Fibroblast of villous mesenchyme (primary cell): Measurements from ENCODE around the gene TMEM217. TPM values are rescaled to one million over a fixed set of nuclear protein-coding genes. Genes with fewer than 3 reads are reported as not detected.
"Not testable (repeated sequence)": the region's sequence is repeated elsewhere in the genome, so short reads cannot be mapped to it uniquely, and the experiment has no call there.

Experiments
- DNase-seq: peaks from one replicate; pipeline ENCODE4 v3.0.0-alpha.2; 2010; ENCODE audit warnings: low read depth
- H3K4me3 ChIP-seq: 2 replicates; pipeline ENCODE4 v1.5.1; 2011; ENCODE audit warnings: low read depth, mild to moderate bottlenecking, low read length
- CTCF ChIP-seq: IDR thresholded peaks from 2 replicates; pipeline ENCODE4 v1.5.1; 2012; ENCODE audit warnings: low read depth, mild to moderate bottlenecking, low read length; ENCODE audit not compliant: insufficient read depth
- total RNA-seq: library from RNA; depleted of rRNA; stranded (reverse); fragments of >200 nt; gene quantifications from 2 replicates; pipeline ENCODE4 v1.2.3, GENCODE V29; 2012

TMEM217 gene
- total RNA-seq, 1 donor = 3.5 TPM

DNA sequence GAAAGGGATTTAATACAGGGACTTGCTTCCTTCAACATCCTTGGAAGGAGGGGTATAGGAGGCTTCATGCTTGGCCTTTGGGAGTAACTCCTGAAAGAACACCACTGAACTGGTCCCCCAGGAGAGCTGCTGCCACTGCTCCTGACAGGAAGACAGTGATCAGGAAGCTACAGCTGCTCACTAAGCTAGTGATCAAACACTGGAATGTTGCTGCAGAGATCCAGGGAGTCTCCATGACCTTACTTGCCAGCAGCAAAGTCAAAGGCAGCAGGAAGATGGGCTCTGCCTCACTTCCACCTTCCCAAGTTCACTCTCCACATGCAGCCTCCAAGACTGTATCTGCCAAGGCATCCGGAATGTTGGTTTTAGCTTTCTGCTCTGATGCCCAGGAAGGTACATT is 56.2 kb downstream of the TMEM217 start:
- DNase-seq = no peak
- no peak for TF ChIP-seq CTCF
- H3K4me3 ChIP-seq = no peak overlapping the region

GRCh38 chr6:37200085-37200484 is 57.9 kb downstream of the TMEM217 start:
- H3K4me3 ChIP-seq = no peak overlapping the region
- no peak for DNase-seq
- no peak for TF ChIP-seq CTCF

GRCh38 chr6:37196451-37196850 is 61.5 kb downstream of the TMEM217 start:
- not testable (repeated sequence) for H3K4me3 ChIP-seq, DNase-seq

DNA sequence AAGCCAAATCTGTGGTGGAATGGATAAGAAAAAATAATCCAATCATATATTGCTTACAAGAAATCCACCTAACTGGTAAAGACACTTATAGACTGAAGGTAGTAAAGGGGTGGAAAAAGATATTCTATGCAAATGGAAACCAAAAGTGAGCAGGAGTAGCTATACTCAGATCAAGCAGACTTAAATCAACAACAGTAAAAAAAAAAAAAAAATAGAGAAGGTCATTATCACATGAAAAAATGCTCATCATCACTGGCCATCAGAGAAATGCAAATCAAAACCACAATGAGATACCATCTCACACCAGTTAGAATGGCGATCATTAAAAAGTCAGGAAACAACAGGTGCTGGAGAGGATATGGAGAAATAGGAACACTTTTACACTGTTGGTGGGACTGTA is 63.1 kb downstream of the TMEM217 start:
- not testable (repeated sequence) for DNase-seq, H3K4me3 ChIP-seq

GRCh38 chr6:37192666-37193065 is 65.3 kb downstream of the TMEM217 start:
- peak; percentile 45 for DNase-seq
- TF ChIP-seq CTCF = no peak

GRCh38 chr6:37190159-37190535 is 67.8 kb downstream of the TMEM217 start:
- peak; percentile 55 for DNase-seq
- TF ChIP-seq CTCF = no peak
- no peak overlapping the region for H3K4me3 ChIP-seq

More at GRCh38 chr6:37192666-37193065, 65.3 kb downstream of the TMEM217 start:
- no peak overlapping the region for H3K4me3 ChIP-seq

GRCh38 chr6:37188962-37189510 is 68.9 kb downstream of the TMEM217 start:
- TF ChIP-seq CTCF = no peak
- DNase-seq = peak; percentile 48
- H3K4me3 ChIP-seq = no peak overlapping the region

DNA sequence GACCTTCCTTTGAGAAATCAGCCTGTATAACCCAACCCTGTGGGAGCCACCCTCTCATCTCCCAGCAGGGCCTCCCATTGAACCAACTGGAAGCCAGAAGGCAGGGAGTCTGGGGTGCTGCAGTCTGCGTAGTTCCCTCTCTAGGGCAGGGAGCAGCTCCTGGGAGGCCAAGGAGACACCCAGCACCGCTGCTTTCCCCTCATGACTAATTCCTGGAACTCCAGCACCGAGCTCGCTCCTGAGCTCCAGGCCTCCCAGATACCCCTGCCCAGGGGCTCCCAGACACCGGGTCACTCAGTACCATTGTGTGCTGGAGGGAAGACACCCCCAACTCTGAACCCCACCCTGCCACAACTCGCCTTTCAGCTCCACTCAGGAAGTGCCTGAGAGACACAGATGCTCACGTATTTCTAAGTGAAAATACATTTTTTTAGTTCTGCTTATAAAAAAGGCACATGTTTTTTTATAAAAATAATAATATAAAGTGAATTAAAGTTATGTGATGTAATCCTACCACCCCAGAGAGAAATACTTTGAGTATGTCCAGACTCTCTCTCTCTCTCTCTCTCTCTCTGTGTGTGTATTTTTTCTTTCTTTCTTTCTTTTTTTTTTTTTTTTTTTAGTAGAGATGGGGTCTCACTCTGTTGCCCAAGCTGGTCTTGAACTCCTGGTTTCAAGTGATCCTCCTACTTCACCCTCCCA is 70.5 kb downstream of the TMEM217 start:
- DNase-seq = no peak
- H3K4me3 ChIP-seq = no peak overlapping the region
- no peak for TF ChIP-seq CTCF

DNA sequence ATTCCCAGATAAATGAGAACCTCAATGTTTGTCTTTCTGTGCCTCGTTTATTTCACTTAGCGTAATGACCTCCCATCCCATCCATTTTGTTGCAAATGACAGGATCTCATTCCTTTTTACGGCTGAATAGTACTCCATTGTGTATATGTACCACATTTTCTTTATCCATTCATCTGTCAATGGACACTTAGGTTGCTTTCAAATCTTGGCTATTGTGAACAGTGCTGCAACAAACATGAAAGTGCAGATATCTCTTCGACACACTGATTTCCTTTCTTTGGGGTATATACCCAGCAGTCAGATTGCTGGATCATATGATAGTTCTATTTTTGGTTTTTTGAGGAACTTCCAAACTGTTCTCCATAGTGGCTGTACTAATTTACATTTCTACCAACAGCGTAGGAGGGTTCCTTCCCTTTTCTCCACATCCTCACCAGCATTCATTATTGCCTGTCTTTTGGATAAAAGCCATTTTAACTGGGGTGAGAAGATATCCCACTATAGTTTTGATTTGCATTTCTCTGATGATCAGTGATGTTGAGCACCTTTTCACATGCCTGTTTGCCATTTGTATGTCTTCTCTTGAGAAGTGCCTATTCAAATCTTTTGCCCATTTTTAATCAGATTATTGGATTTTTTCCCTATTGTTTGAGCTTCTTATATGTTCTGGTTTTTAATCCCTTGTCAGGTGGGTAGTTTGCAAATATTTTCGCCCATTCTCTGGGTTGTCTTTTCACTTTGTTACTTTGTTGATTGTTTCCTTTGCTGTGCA is 71.8 kb downstream of the TMEM217 start:
- not testable (repeated sequence) for H3K4me3 ChIP-seq, DNase-seq
